DMS 273 treated with DMSO at 0.1 percent for 48 hours (cell line): ENCODE data around the gene ZPBP2.
"Not testable (repeated sequence)": the region's sequence is repeated elsewhere in the genome, so short reads cannot be mapped to it uniquely, and the experiment has no call there.

Experiments
- DNase-seq: peaks from one replicate; lab custom pipeline; 2025; lab: John Stamatoyannopoulos, UW

Gene ZPBP2, protein sequence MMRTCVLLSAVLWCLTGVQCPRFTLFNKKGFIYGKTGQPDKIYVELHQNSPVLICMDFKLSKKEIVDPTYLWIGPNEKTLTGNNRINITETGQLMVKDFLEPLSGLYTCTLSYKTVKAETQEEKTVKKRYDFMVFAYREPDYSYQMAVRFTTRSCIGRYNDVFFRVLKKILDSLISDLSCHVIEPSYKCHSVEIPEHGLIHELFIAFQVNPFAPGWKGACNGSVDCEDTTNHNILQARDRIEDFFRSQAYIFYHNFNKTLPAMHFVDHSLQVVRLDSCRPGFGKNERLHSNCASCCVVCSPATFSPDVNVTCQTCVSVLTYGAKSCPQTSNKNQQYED

DNA sequence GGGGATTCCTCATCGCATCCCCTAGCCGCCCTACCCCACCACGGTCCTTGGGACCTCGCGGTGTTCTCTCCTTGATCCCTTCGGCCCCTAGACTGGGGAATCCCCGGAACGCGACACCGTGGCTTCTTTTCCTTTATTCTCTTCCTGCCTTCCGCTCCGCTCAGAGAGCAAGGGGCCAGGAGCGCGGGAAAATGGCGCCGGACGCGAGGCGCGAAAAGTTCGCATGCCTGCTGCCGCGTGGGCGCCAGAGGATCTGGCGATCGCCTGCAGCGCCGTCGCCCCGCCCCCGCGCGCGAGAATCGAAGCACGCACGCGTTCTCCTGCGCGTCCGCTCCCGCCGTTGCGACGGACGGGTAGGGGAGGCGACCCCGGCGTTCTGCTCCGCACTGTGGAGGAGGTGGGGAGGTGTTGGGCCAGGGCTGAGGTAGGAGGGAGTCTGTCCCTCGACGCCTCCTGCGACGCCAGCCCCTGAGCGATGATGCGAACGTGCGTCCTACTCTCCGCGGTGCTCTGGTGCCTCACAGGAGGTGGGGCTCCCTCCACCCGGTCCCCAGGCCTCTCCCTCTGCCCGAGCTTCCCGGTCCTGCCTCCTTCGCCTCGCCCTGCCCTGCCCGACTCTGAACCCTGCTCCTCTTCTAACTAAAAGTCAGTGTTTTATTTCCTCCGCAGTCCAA is at the start of gene ZPBP2:
TSS of gene ZPBP2 (plus strand) at position 323 of the 674 bp plus-strand sequence. CDS start at position 476, 153 bp downstream.
- no peak for DNase-seq

DNA sequence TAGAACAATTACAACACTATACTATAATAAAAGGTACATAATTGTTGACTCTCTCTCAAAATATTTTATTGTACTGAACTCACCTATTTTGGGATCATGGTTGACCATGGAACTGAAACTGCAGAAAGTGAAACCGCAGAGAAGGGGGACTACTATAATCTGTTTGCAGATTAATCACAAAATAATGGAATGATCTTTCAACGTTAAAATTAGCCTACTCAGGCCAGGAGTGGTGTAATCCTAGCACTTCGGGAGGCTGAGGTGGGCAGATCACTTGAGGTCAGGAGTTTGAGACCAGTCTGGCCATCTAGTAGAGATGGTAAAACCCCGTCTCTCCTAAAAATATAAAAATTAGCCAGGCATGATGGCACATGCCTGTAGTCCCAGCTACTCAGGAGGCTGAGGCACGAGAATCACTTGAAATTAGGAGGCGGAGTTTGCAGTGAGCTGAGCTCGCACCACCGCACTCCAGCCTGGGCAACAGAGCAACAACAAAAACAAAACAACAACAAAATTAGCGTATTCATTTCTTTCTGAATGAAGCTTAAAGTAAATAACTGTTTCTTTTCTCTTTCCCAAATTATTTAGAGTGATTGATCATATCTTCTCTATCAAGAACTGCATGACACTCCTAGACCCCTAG is 49.5 kb upstream of the ZPBP2 start:
- no peak for DNase-seq

DNA sequence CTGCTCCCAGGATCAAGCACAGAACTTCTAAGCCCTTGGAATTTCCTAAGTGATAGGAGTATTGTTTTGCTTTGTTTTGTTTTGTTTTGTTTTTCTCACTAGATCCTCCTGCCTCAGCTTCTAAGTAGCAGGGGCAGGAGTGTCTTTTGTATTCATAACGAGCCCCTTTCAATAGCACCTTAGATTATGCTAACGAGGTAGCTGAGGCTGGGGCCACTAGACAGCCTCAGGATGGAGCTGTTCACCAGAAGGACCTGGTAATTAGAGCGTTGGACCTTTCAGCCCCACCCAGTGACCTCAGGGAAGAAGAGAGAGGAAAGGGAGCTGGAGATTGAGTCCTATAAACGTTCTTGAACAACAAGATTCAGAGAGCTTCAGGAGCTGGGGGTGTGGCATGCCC is 47.5 kb upstream of the ZPBP2 start:
- DNase-seq: no peak

DNA sequence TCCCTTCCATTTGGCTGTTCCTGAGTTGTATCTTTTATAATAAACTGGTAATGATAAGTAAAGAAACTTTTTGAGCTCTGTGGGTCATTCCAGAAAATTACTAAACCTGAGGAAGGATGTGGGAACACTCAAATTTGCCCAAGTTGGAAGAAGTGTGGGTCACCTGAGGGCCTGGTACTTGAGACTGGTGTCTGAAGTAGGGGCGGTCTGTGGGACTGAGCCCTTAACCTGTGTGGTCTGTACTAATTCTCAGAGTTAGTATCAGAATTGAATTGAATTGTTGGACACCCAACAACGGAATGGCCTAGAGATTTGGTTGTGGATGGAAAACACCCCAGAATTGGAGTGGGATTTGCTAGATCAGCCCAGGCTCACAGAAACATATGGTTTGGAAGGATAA is 47.0 kb upstream of the ZPBP2 start:
- no peak for DNase-seq

DNA sequence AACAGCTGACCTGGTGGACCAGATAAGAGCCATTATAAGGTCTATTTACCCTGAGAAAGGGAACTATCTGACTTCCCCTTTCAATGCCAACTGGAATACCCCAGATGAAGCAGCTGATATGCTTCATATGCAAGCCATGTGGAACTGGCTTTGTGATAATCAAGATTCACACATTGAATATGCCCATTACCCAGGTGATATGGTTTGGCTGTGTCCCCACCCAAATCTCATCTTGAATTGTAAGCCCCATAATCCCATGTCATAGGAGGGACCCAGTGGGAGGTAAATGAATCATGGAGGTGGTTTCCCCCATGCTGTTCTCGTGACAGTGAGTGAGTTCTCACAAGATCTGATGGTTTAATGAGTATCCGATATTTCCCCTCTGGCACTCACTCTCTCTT is 46.0 kb upstream of the ZPBP2 start:
- DNase-seq: no peak

DNA sequence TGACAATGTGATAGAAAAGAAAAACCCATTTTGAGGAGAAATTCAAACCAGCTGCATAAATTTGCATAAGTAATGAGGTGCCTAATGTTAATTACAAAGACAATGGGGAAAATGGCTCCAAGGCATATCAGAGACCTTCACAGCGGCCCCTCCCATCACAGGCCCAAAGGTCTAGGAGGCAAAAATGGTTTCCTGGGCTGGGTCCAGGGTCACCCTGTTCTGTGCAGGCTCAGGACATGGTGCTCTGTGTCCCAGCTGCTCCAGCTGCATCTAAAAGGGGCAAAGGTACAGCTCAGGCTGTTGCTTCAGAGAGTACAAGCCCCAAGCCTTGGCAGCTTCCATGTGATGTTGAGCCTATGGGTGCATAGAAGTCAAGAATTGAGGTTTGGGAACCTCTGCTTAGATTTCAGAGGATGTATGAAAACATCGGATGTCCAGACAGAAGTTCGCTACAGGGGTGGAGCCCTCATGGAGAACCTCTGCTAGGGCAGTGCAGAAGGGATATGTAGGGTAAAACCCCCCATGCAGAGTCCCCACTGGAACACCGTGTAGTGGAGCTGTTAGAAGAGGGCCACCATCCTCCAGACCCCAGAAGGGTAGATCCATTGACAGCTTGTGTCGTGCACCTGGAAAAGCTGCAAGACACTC is 44.5 kb upstream of the ZPBP2 start:
- no peak for DNase-seq

DNA sequence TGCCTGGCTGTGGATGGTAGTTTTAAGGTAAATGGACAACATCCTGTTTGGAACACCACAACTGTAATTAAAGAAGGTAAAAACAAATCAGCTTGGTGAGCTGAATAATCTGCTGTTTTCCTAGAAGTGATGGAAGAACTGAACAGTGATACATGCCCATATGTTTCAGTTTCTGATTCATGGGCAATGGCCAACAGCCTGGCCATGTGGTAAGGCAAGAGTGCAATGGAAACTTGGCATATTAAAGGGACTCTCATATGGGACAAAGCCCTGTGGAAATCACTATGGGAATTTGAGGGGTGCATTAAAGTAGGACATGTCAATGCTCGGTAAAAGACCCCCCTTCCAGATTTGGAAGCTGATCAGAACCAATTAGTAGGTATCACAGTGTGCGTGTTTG is 41.7 kb upstream of the ZPBP2 start:
- DNase-seq: no peak

DNA sequence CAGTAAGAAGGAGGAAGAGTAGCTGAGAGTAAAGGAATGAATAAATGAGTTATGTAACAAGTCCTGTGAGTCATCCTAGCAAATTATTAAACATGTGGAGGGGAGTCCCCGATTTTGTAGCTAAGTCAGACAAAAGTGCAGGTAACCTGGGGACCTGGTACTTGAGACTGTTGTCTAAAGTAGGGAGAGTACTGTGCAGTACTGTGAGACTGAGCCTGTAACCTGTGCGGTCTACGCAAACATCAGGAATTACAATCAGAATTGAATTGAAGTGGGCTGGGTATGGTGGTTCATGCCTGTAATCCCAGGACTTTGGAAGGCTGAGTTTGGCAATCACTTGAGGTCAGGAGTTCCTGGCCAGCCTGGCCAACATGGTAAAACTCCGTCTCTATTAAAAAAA is 39.6 kb upstream of the ZPBP2 start:
- no peak for DNase-seq

DNA sequence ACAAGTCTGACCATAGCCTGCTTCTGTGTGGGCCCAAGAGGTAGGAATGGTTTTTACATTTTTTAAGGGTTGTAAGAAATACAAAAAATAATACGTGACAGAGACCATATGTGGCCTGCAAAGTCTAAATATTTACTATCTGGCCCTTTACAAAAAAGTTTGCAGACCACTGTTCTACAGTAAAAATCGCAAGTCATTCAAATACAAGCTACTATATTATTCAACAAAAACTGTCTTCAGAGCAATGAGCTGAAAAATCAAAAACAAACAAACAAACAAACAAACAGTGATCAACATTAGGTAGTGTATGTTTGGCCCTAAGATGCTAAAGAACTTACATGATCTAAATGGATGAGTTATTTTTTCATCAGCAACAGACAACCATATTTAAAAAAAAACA is 36.4 kb upstream of the ZPBP2 start:
- DNase-seq: no peak

DNA sequence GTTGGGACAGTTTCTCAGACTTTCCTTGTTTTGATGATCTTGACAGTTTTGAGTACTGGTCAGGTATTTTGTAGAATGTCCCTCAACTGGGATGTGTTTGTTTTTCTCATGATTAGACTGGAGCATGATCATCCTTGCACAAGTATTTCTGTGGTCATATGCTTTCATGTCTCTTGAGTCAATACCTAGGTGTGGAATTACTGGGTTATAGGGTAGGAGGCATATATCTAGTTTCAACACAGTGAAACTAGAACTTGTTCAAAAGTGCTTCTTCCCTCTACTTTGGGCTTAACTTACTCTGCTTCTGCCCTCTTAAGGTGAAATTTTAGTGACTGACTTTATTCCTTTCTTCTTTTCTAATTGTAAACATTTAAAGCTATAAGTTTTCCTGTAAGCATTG is 34.0 kb upstream of the ZPBP2 start:
- DNase-seq: no peak

DNA sequence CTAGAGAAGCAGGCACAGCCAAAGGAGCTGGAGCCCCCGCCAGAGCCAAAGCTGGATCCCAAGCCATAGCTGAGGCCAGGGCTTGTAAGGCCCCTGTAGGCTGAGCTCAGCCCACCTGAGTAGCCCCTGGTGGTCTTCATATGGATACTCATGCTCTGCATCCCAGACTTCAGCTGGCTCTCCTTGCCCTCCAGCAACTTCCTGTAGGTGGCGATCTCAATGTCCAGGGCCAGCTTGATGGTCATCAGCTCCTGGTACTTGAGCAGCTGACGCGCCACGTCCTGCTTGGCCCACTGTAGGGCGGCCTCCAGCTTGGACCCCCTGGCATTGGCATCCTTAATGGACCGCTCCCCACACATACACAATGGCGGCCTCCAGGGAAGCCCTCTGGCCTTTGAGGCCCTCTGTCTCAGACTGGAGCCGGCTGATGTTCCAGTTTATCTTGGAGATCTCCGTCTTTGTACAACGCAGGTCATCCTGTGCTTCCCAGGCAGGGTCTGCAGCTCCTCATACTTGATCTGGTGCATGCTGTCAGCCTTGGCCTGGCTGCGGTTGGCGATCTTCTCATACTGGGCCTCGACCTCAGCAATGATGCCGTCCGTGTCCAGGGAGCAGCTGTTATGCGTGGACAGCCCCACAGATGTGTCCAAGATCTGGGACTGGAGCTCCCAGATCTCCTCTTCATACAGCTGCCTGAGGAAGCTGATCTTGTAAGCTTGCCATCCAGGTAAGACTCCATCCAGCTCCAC is 32.8 kb upstream of the ZPBP2 start:
- no peak for DNase-seq

DNA sequence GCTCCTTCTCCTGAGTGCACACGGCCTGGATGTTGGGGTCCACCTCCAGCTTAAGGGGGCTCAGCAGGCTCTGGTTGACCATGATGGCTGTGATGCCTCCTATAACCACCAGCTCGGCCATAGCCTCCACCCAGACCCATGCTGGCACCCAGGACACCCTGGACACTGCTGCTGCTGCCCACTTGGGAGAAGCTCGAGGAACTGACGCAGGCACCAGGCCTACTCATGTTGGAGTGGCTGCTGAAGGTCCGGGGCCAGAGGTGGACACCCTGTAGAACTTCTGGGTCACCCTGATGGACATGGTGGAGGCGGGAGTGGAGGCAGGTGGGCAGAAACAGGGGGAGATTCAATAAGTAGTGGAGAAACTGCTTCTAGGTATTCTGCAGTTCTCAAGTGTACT is 31.9 kb upstream of the ZPBP2 start:
- DNase-seq: no peak

DNA sequence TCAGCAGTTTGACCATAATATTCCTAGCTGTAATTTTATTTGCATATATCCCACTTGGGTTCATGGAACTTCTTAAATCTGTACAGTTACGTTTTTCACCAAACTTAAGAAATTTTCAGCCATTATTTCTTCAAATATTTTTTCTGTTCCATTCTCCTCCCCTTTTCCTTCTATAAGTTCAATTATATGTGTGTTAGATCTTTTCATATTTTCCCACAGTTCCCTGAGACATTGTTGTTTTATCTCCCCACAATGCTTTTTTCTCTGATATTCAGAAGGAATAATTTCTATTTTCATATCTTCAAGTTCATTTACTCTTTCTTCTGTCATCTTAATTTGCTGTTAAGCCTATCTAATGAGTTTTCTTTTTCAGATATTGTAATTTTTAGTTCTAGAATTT is 29.9 kb upstream of the ZPBP2 start:
- no peak for DNase-seq

DNA sequence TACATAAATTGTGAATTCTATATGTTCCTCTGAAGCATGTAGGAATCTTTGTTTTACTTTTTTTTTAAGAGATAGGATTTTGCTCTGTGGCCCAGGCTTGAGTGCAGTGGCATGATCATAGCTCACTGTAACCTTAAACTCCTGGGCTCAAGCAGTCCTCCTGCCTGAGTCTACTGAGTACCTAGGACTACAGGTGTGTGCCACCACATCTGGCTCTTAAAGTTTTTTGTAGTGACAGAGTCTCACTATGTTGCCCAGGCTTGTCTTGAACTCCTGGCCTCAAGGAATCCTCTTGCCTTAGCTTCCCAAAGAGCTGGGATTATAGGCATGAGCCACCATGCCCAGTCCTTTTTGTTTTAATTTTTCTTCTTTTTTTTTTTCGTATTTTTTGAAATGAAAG is 29.2 kb upstream of the ZPBP2 start:
- no peak for DNase-seq

DNA sequence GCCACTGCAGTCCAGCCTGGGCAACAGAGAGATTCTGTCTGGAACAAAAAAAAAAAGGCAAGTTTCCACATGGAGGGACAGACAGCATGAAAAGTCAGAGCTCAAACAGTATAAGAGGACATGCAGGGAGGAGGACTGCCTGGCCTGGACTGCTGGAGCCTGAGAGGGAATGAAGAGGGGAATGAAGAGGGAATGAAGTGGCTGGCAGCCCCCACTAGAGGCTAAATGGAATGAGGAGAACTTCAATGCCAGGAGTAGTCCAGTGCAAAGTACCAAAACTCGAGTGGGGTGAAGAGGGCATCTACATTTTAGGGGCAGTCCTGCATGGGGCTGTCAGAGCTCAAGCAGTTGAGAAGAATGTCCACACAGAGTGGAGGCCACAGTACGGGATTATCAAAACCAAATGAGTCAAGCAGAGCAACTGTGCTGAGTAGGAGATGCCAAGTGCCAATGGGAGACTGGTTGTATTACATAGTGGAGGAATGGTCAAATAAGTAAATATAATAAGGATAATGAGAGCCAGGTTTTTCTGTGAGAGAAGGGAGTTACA is 26.8 kb upstream of the ZPBP2 start:
- no peak for DNase-seq

DNA sequence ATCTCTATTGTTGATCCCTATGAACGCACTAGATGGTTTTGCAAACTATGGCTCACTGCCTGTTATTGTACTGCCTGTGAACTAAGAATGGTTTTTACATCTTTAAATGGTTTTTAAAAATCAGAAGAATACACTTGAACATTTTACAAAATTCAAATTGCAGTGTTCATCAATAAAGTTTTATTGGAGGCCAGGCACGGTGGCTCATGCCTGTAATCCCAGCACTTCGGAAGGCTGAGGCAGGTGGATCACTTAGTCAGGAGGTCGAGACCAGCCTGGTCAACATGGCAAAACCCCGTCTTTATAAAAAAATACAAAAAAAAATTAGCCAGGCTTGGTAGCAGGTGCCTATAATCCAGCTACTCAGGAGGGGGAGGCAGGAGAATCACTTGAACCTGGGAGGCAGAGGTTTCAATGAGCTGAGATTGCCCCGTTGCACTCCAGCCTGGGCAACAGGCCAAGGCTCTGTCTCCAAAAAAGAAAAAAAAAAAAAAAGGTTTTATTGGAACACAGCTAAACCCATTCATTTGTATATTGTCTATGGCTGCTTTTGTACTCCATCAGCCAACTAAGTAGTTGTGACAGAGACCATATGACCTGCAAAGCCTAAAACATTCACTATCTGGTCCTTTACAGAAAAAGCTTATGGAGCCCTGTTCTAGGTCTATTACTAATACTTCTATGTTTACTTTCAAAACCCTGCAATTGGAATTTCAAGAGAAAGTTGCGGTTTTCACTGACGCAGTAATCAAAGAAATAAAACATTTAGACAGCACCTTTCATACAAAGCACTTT is 22.8 kb upstream of the ZPBP2 start:
- DNase-seq: no peak

DNA sequence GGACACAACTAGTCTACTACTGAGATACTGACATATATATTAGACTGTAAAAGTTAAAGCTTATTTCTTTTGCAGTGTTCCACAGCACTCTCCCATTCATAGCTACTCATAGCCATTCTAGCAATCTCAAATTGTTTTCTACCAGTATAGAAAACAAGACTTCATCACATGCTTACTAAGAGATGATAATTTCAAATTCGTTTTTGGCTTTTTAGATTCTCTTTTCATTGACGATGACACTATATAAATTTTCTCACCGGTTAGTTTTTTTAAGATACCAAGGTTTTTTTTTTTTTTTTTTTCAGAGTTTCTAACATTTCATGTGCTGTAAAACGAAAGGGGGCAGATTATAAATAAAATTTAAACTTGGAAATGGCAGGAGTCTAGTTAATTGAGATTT is 21.8 kb upstream of the ZPBP2 start:
- no peak for DNase-seq

DNA sequence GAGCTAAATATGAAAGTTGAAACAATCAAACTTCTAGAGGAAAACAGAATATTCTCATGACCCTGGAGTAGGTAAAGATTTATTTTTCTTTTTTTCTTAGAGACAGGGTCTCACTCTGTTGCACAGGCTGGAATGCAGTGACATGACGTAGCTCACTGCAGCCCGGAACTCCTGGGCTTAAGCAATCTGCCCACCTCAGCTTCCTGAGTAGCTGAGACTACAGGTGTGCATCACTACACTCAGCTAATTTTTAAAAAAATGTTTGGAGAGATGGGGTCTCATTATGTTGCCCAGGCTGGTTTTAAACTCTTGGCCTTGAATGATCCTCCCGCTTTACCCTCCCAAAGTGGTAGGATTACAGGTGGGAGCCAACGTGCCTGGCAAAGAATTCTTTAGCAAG is 19.4 kb upstream of the ZPBP2 start:
- no peak for DNase-seq

DNA sequence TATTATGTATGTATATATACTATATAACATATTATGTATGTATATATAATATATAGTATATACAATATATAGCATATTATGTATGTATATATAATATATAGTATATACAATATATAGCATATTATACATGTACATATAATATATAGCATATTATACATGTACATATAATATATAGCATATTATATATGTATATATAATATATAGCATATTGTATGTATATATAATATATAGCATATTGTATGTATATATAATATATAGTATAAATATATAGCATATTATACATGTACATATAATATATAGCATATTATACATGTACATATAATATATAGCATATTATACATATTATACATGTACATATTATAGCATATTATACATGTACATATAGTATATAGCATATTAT is 17.8 kb upstream of the ZPBP2 start:
- DNase-seq: not testable (repeated sequence)

DNA sequence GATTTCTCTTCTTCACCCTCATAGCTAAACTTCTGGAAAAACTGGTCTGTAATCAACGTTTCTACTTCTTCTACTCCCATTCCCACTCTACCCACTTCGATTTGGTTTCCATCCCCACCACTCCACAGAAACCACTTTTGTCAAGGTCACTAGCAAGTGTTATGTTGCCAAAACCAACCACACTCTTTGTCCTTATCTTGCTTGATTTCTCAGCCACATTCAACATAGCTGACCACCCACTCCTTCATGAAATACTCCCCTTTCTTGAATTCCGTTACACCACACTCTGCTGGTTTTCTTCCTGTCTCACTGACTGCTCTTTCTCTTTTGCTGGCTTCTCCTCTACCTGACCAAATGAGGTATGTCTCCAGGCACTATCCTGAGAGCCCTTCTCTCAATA is 15.8 kb upstream of the ZPBP2 start:
- DNase-seq: no peak

DNA sequence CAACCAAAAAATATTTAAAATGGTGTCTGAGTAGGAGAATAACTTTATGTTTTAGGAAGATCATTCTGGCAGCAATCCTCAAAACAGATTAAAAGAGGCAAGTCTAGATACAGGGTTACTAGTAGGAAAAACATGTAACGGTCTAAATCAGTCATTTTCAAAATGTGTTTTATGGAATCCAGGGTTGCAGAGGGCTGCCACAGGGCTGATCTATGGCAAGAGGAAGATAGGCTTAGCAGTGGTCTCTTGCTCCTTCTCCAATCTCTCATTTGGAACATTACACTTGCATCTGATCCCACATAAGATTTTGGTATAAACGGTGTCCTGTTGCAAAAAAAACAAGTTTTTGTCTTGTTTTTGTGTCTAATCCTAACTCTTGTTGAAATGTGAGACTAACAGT is 13.1 kb upstream of the ZPBP2 start:
- no peak for DNase-seq
